HG02763 (cell line): ENCODE data around the gene CADM4.
"Not testable (repeated sequence)": the region's sequence is repeated elsewhere in the genome, so short reads cannot be mapped to it uniquely, and the experiment has no call there.

Experiments used
- ATAC-seq: cut with Tn5 transposase; IDR thresholded peaks from one replicate; pipeline ENCODE4 v1.9.1; 2021; ENCODE audit warnings: mild to moderate bottlenecking, moderate library complexity; ENCODE audit not compliant: unreplicated experiment

Gene CADM4

GRCh38 chr19:43639519-43640423, at the start of gene CADM4:
Gene CADM4, minus strand, starts transcription at chr19:43639850. Its CDS starts 60 bp downstream, at chr19:43639790.
- no peak for ATAC-seq

- ATAC-seq, result no peak
These were observed 48.5 kb upstream of the CADM4 start for GRCh38 chr19:43688059-43688701.

- no peak for ATAC-seq
These were observed 48.0 kb upstream of the CADM4 start for GRCh38 chr19:43687660-43687997.

DNA sequence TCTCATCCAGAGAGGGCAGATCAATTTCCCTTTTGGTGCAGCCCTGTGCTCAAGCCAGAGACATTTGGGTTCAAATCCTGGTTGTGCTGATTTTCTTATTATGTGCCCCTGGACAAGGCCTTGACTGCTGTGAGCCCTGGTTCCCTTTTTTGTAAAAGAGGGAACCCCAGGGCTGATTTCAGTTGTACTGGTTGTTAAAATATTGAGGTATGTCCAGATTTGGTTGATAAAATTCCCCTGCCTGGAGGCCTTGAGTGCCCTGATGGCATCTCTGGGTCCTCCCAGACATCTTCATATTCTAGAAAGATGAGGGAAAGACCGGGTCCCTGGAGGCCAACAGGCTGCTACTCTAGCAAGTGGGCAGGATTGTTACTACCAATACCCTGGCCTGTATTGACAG, 44.7 kb upstream of the CADM4 start:
- ATAC-seq, result no peak

DNA sequence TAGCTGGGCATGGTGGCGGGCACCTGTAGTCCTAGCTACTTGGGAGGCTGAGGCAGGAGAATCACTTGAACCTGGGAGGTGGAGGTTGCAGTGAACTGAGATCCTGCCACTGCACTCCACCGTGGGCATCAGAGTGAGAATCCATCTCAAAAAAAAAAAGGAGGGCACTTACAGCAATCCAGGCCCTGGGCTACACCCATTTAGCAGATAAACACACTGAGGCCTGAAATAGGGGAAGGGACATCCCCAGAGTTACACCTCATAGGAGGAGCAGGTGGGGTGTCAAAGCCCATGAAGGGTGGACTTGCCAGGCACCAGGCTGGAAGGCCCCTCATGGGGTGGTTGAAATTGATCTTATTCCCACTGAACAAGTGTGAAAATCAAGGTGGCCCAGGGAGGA, 44.3 kb upstream of the CADM4 start:
- ATAC-seq, result no peak

DNA sequence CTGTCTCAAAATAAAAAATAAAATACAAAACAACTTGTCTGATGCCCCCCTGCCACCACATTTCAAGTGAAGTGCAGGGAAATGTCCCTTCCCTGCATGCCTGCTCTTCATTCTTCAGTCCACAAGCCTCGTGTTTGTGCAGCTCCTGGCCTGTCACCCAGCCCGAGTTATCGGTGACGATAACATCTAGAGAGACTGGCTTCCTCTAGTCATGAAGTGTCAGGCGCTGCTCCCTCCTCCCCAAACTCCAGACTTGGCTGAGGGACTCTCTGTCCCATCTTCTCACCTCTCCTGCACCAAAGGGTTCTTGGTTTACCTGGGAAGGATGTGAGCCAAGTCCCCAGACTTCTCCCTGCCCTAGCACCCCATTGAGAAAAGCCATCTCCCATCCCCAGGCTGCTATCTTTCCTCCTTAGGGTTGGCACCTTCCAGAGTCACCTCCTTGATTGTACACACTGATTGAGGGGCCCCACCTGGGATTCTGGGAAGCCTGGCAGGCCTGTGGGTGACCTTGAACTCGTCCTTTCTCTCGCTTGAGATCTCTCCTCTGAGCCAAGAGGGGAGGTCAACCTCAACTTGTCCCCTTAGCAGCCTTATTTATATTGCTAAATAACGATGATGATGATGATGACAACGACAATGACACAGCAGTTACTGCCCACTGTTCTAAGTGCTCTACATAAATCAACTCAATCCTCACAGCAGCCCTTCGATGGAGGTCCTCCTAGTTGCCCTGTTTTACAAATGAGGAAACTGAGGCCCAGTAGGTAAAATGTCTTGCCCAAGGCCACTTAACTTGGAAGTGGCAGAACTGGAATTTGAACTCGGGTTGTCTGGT, 43.4 kb upstream of the CADM4 start:
- ATAC-seq, result no peak

GRCh38 chr19:43682269-43682668, 42.6 kb upstream of the CADM4 start:
- not testable (repeated sequence) for ATAC-seq

DNA sequence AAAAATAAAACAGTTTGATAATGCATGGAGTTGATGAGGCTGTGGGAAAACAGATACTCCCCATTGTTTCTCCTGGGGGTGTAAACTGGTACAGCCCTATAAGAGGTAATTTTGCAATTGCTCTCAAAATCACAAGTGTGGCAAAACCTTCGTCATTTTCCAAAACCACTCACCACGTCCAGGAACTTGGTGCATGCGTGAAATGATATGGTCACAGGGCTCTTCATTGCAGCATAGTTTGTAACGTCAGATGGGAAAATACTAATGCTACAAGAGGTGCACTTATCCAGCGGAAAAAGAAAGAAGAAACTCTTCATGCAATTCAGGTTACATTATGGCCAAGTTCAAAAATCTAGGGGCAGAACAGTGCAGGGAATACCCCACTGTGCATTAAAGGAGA, 42.2 kb upstream of the CADM4 start:
- no peak for ATAC-seq

GRCh38 chr19:43678512-43679261, 39.0 kb upstream of the CADM4 start:
- ATAC-seq, result no peak

DNA sequence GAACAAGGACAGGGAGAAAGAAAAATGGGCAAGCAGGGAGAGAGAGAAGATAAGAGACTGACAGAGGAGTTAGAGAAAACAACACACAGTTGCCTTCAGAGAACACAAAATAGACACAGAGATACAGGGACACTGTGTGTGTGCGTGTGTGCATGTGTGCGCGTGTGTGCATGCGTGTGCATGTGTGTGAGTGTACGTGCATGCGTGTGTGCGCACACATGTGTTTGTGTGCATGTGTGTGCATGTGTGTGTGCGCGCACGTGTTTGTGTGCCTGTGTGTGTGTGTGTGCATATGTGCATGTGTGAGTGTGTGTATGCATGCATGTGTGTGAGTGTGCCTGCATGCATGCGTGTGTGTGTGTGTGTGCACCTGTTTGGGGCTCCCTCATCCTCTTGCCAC, 36.3 kb upstream of the CADM4 start:
- ATAC-seq, result no peak

DNA sequence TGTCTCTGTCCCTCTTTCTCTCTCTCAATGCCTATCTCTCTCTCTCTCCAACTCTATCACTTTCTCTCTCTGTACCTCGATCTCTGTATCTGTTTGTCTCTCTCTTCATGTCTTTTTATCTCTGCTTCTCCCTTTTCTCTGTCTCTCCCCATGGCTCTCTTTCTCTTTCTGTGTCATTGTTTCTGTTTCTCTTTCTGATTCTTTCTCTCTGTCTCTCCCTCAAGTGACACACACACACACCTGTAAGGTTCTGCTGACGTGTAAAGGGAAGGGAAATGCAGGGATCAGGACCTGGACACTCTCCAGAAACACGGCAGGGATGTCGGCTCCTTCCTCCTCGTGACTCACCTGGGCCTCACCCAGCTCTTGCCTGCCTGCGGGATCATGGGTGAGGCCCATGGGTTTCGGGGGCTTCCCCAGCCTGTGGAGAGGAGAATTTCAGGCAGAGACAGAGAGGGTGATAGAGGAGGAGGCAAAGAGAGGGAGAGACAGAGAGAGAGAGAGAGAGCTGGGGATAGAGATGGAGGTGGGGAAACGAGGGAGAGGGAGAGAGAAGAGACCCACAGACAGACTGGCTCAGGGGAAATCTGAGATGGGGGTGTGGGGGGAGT, 35.7 kb upstream of the CADM4 start:
- no peak for ATAC-seq

DNA sequence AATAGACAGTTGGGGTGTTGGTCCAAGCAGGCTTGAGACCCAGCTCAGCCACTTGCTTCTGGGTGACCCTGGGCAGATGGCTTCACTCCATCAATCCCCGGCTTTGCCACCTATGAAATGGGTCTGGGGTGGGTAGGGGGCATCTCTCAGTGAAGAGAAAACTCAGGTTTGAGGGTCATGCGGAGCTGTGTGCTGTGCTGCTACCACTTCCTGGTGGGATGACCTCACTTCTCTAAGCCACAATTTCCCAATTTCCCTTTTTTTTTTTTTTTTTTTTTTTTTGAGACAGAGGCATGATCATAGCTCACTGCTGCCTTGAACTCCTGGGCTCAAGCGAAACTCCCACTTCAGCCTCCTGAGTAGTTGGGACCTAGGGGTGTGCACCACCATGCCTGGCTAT, 34.9 kb upstream of the CADM4 start:
- ATAC-seq, result no peak

DNA sequence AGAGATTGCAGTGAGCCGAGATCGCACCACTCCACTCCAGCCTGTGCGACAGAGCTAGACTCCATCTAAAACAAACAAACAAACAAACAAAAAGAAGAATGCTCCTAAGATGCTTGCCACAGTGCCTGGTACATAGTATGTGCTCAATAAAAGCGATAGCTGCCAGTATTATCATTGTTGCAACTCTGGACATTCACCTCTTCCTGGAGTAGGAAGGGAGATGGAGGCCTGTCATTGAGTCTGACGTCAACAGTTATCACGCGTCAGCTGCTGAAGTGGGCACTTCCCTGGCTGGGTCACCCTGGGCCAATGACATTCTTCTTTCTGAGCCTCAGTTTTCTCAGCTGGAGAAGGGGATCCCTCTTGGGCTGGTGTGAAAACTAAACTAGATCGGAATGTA, 34.5 kb upstream of the CADM4 start:
- no peak for ATAC-seq

- no peak for ATAC-seq
These were observed 34.0 kb upstream of the CADM4 start for GRCh38 chr19:43673637-43674036.

- no peak for ATAC-seq
These were observed 32.5 kb upstream of the CADM4 start for GRCh38 chr19:43672061-43672679.

DNA sequence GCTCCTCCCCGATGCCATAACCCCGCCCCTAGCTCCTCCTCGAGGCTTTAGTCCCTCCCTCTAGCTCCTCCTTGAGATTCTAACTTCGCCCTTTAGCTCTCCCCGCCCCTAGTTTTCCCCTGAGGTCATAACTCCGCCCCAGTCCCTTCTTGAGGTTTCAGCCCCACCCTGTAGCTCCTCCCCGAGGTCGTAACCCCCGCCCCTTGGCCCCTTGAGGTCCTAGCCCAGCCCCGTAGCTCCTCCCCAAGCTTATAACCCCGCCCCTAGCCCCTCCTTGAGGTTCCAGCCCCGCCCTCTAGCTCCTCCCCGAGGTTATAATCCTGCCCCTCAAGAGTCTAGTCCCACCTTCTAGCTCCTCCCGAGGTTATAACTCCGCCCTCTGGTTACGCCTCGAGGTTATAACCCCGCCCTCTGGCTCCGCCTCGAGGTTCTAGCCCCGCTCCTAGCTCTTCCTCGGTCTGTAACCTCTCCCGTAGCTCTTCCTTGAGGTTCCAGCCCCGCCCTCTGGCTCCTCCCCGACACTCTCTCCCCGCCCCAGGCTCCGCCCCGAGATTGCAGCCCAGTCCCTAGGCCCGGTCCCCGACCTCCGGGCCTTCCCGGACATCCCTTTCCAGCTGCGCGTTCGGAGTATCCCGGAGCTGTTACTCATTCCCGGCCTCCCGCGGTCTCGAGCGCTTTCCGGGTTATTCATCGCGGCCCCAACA, 28.9 kb upstream of the CADM4 start:
- peak; percentile 86 for ATAC-seq

DNA sequence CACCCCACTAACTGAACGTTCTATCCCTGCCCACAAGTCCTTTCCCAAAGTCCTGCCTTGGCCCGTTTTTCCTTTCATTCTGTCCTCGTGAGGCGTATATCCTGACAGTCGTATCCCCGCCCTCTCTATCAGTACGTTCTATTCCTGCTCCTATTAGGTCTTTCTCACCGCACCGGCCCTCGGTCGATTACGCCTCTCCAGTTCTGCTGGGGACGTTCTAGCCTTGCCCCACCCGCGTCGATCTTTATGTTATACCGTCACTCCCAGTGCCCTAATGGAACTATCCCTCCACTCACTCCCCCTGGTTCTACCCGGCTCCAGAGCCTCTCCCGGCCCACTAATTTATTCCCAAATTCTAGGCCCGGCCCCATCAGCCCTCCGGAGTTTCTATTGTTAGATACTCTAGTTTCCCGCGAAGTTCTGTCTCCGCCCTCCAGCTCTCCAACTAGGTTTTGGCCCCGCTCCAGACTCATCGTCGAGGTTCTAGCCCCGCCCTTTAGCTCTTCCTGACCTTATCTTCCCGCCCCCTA, 28.3 kb upstream of the CADM4 start:
- ATAC-seq, result no peak

DNA sequence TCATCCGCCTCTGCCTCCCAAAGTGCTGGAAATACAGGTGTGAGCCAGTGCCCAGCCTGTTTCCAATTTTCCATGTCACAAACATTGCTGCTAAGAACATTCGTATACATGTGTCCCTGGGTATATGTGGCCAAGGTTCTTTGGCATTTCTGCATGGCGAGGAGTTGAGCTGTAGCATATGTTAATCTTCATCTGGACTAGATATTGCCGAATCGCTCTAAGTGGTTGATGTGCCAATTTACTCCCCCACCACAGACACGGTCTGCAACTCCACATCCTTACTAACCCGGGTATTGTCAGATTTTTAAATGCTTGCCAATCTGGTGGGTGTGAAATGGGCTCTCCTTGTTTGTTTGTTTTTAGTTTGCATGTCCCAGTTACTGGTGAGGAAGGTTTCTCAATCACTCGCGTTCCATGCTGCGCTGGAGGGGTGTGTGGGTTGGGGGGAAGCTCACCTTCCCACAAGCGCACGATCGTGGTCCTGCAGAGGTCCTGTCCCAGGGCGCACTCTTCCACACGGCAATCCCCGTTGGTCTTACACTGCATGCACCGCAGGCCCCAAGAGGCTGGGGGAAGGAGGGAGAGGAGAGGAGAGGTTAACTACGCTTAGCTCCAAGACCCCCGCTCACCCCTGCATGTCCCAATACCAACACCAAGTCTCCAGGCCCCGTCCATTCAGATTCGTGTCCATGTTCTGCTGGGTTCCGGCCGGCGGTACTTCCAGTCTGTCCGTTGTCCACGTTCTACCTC, 27.7 kb upstream of the CADM4 start:
- ATAC-seq, result no peak
